Activated CD4-positive, alpha-beta T cell treated with anti-CD3 and anti-CD28 coated beads, Interleukin-2, amount 50 U/mL, for 4 hours (primary cell): Measurements from ENCODE around the gene PRTFDC1.
"Not testable (repeated sequence)": the region's sequence is repeated elsewhere in the genome, so short reads cannot be mapped to it uniquely, and the experiment has no call there.

Source experiments
- DNase-seq, 2 experiments: peaks; one replicate each; pipeline ENCODE4 v3.0.0-alpha.2; 2020

The PRTFDC1 gene

DNA sequence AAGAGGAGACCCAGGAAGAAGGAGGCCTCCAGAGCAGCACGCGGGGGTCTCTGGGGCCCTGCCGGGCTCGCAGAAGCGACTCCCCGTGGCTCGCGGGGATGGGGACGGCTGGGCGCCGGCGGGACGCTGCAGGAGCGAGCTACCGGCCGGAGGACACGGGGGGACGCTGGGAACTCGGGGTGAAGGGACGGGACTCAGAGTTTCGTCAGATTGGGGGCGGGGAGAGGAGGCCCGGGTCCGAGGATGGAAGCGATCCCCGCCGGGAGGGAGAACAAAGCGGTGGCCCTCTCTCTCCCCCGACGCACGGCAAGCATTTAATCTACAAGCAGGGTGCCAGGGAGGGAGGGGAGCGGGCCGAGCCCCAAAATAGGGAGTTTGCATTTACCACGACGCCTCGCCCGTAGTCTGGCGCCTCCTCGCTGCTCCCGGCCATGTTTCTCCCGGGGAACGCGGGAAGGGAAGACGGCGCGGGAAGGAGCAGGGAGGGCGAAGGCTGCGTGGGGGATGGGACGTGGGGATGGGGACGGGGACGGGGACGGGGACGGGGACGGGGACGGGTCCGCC lies at the start of gene PRTFDC1:
TSS of gene PRTFDC1 (minus strand) at position 464 of the 564 bp plus-strand sequence. CDS start at position 433, 31 bp downstream.
- peak; percentile 5 to 10 for DNase-seq

DNA sequence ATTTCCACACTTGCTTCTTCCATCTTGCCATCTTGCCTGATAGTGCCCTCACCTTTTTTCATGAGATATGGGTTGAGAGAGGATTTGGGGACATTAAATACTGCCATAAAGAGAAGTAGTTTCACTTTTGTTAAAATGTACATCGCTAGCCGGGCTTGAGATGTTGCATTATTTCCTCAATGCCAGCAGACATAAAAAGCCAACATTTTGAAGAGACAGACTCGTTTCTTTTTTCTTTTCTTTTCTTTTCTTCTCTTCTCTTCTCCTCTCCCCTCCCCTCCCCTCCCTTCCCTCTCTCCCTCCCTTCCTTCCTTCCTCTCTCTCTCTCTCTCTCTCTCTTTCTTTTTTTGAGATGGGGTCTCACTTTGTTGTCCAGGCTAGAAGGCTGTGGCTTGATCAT lies 45.6 kb upstream of the PRTFDC1 start:
- no peak for DNase-seq

- no peak for DNase-seq
Observed at GRCh38 chr10:24995072-24995471, 42.7 kb upstream of the PRTFDC1 start.

- DNase-seq = no peak
Observed at GRCh38 chr10:24993237-24993958, 41.0 kb upstream of the PRTFDC1 start.

- no peak for DNase-seq
Observed at GRCh38 chr10:24992512-24993133, 40.2 kb upstream of the PRTFDC1 start.

- no peak for DNase-seq
Observed at GRCh38 chr10:24991298-24991697, 38.9 kb upstream of the PRTFDC1 start.

- no peak for DNase-seq
Observed at GRCh38 chr10:24989867-24990266, 37.5 kb upstream of the PRTFDC1 start.

DNA sequence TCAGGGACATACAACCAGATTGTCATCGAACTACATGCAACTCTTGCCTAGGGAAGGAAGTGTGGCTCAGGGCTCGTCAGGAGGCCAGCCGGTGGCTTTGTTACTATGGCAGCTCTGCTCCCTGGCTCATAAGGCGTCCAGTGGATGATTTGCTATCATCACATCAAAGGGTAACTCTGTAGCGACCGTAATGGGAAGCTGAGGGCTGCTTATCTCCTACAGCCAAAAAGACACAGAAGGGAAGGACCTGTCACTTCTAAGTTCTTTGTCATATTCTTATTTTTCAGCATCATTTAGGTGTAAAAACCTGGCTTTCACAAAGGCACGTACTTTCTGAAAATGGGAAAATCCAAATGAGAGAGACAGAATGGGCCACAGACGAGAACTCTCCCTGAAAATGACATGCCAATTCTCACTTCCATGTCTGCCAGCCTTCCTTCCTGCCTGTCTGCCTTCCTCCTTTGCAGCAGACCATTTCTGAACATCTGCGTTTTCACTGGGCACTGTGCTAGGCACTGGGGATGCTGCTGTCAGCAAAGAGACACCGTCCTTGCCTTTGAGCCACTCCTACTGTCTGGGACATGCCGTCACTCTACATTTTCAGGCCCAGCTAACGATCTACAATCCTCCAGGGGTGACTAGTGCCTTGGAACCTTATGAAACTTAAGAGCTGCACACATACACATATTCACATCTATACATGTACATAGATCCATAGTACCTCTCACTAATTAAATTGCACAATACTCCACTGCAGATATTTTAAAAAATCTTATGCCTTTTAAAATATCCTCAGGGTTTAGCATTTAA lies 36.6 kb upstream of the PRTFDC1 start:
- no peak for DNase-seq

DNA sequence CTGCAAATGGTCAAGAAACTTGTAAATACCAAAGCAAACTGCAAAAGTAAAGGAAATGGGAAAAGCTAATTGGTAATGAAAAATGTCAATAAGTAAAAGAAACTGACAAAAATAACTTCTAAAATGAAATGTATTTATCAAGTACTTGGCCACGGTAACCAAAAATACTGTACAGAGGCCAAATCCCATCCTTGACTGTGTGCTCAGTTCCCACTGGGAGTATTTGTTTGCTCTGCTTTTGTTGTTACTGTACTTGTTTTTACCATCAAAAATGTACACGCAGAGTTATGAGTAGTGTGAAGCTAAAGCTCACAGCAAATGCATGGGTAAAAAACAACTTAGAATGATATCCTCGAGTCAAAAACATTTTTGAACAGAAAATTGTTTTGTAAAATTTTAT lies 32.5 kb upstream of the PRTFDC1 start:
- DNase-seq = no peak

- no peak for DNase-seq
Observed at GRCh38 chr10:24983946-24984345, 31.5 kb upstream of the PRTFDC1 start.

GRCh38 chr10:24983130-24983529 lies 30.7 kb upstream of the PRTFDC1 start:
- DNase-seq = no peak

DNA sequence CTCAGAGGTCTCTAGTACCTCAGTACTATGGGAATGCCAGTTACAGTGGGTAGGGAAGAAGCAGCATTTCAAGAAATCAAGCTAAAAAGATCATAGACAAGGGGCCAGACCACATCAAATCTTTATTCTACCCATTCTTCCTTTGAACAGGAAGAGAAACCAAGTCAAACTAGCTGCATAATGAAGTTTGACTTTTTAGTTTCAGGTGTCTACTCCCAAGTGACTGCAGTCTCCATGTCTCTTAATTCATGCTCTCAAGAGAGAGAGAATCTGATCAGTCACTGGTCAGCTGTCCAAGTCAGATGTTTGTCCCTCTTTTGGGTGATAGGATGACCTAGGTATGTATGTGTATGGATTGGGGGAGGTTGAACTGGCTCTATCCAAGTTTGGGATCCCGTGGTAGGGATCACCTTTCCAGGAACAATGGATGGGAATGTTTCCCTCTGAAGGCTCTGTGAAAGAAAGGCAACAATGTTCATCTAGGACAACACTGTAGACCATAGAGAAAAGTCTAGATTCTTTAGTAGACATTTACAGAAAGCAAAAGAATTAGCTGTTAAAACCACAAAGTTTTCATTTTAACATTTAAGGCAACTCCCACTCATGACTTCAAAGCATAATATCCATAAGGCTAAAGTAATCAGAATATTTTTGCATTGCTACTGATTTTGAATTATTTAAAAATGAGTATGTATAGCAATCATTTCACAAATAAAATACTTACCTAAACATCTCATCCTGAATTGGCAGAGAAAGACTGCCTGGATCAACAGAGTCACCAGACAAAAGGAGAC lies 30.1 kb upstream of the PRTFDC1 start:
- no peak for DNase-seq

GRCh38 chr10:24981161-24981710 lies 28.8 kb upstream of the PRTFDC1 start:
- DNase-seq = no peak

- DNase-seq = no peak
Observed at GRCh38 chr10:24979685-24980084, 27.3 kb upstream of the PRTFDC1 start.

DNA sequence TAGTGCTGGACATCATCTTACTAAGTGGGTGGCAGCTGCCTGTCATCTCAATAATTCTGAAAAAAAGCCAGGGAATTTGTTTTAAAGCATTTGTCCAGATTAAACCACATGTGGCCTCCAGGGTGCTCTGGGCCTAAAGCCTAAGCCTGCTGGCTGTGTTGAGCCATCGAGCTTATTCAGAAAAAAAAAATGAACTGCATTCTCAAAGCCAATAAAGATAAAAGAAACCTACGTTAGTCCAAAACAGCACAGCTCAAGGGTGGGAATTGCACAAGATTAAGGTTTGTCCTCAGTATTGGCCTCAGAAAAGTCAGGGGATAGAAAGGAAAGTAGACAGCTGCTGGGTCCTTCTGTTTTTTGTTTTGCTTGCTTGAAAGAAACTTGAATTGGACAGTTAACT lies 22.6 kb upstream of the PRTFDC1 start:
- no peak for DNase-seq

GRCh38 chr10:24973163-24973562 lies 20.8 kb upstream of the PRTFDC1 start:
- DNase-seq = no peak

DNA sequence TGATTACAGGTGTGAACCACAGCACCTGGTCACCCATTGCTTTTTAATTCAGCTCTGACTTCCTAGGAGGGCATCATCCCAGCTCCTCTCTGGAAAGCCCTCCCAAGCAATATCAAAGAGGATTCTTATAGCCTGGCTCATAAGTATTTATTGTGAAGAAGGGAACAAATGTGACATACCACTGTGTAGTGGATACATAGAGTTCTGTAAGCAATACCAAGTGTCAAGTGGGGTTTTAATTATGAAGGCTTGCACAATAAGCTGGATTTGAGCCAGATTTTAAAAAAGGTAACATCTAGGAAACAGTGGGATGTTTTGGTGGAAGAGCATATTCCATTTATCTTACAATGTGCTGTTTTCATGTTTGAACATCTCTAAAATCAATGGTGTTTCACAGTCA lies 19.0 kb upstream of the PRTFDC1 start:
- DNase-seq = no peak

DNA sequence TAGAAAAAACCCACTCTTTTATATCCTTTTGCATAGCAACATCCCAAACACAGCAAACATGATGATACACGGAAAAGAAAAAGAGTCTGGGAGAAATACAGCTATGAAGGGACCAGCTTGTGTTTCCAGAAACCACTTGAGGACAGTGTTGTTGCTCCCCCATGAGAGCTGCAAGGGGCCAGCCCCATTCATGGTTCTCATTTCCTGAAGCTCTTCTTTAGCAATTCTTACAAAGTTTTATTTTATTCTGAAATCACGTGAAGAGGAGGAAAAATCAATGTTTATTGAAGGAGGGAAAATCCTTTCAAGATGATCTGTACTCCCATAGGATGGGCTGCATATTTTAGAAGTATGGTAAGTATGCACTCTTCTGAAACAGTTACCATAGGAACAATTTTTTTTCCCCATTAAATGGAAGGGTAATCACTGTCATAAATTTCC lies 17.5 kb upstream of the PRTFDC1 start:
- DNase-seq = no peak

DNA sequence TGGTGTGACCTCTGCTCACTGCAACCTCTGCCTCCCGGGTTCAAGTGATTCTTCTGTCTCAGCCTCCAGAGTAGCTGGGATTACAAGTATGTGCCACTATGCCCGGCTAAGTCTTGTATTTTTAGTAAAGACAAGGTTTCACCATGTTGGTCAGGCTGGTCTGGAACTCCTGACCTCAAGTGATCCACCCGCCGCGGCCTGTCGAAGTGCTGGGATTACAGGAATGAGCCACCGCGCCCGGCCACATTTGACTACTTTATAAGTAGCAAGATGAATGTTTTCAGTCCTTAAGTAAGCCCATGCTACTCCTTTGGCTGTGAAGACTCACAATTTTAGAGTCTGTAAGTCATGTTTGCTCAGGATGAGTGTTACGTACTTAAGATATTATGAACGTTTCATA lies 16.5 kb upstream of the PRTFDC1 start:
- DNase-seq = not testable (repeated sequence)

- DNase-seq = no peak
Observed at GRCh38 chr10:24968349-24968748, 15.9 kb upstream of the PRTFDC1 start.

- no peak for DNase-seq
Observed at GRCh38 chr10:24966962-24967481, 14.6 kb upstream of the PRTFDC1 start.

GRCh38 chr10:24965051-24965450 lies 12.6 kb upstream of the PRTFDC1 start:
- DNase-seq = no peak
